Caki2 (cell line): ENCODE measurements around the gene LENG1. TPM values are rescaled to one million over a fixed set of nuclear protein-coding genes. Genes with fewer than 3 reads are reported as not detected.
A peak's percentile ranks its signal among the peaks of the same experiment; 100 is the strongest.
"Not testable (repeated sequence)": the region's sequence is repeated elsewhere in the genome, so short reads cannot be mapped to it uniquely, and the experiment has no call there.

Experiments
- DNase-seq: peaks from one replicate; pipeline ENCODE4 v3.0.0-alpha.2; 2015; ENCODE audit warnings: low read depth
- in situ Hi-C: cut with HindIII; loops from 2 replicates; pipeline ENCODE4 v1.10.0; 2016; ENCODE audit warnings: low sequenced_read_pairs, low pct_unique_long_range_greater_than_20kb, mixed read lengths
- total RNA-seq: library from RNA; depleted of rRNA; stranded (reverse); fragments of >200 nt; shearing (Covaris generic); gene quantifications from 2 replicates; pipeline ENCODE4 v1.2.3, GENCODE V29; 2014; ENCODE audit warnings: low replicate concordance

Gene LENG1
- total RNA-seq, 1 experiment from 2014 or later: 9.3 TPM

DNA sequence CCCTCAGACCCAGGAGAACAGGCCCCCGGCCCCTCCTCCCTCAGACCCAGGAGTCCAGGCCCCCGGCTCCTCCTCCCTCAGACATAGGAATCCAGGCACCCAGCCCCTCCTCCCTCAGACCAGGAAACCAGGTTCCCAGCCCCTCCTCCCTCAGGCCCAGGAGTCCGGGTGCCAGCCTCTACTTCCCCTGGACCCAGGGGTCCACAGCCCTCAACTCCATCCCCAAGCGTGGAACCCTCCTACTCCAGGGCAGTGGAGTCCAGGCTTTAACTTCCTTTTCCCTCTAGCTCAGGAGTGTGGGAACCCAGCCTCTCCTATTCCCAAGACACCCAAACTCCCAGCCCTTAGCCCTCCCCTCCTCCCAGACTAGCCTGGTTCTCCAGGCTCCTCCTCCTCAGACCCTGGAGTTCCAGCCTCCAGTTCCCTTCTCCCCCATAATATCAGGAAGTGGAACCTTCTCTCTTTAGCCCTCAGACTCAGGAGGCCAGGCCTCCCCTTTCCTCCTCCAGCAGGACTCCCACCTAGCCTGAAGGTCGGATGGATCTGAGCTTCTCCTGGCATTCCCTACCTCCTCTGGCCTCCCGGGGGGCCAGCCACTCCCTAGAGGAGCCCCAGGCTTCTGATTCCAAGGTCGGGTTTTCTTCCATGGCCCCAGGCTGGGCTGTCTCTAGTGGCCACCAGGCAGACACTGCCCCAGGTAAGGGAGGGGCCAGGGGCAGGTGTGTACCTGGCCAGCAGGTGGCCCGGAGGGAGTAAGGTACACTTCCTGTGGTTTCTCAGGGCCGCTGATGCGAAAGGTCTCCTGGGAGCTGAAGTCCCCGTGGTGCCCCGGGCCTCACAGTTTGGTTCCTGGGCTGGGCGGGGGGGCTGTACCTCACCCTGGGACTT lies 13.2 kb upstream of the LENG1 start, which contains the start of gene TMC4:
Gene TMC4, minus strand, starts transcription at position 690 of the 888 bp plus-strand sequence. Its CDS starts 43 bp downstream, at position 647.
- in situ Hi-C loops: no loop called here
- DNase-seq: no peak

DNA sequence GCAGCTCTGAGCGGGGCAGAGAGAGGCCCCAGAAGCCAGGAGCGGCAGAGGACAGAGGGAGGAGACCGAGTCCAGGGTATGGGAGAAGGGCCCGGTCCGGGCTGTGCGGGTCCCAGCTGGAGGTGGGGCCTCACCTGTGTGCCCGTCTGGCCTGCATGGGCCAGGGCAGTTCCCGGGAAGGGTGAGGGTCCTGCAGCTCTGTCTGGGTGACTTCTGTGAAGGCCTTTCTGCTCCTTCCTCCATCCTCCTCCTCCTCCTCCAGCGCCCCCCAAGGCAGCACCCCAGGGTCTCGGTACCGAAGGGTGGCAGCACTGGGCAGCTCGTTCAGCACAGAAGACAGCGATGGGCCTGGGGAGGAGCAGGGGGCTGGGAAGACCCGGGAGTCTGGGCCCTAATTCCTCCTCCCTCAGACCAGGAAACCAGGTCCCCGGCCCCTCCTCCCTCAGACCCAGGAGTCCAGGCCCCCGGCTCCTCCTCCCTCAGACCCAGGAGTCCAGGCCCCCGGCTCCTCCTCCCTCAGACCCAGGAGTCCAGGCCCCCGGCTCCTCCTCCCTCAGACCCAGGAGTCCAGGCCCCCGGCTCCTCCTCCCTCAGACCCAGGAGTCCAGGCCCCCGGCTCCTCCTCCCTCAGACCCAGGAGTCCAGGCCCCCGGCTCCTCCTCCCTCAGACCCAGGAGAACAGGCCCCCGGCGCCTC lies 12.4 kb upstream of the LENG1 start:
- in situ Hi-C loops, DNase-seq: not testable (repeated sequence)

DNA sequence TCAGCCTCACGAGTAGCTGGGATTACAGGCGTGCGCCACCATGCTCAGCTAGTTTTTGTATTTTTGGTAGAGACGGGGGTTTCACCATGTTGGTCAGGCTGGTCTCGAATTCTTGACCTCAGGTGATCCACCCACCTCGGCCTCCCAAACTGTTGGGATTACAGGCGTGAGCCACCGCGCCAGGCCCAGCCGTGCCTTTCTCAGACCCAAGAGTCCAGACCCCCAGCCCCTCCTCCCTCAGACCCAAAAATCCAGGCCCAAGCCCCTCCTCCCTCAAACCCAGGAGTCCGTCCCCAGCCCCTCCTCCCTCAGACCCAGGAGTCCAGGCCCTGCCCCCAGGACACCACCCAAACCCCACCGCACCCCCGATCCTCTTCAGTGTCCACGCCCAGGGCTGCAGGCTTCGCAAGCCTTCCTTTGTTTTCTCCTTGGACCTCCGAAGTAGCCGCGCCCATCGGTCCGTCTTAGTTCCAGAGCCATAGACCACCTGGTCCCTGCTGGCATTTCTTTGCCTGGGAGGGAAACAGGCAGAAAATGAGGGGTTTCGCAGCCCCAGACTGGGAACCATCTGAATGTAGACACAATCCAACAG lies 9.7 kb upstream of the LENG1 start:
- DNase-seq: no peak
- in situ Hi-C loops: no loop called here

DNA sequence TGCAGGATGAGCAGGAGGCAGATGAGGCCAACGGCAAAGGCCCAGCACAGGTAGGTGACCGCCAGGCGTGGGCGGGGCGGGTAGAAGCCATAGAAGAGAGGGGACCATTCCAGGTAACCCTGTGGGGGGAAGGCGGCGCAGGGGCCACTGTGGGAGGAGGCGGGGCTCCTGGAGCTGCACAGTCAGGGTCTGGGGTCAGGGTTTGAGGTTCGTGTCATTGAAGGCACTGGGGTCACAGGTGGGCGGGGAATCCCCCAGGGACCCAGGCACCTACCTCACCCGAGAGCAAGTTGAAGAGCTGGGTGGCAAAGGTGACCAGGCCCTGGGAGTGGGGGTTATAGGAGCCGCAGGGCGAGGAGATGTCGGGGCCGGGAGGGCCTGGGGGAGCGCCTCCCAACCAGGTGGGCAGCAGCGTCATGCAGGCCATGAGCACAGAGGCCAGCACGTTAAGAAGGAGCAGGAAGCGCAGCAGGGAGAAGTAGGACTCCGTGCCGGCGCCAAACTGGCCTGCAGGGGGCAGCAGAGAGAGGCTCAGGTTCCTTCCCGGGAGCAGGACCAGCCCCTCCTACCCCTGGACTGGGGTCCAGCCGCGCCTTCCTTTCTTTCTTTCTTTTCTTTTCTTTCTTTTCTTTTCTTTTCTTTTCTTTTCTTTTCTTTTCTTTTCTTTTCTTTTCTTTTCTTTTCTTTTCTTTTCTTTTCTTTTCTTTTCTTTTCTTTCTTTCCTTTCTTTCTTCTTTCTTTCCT lies 8.8 kb upstream of the LENG1 start:
- peak; percentile 82 for DNase-seq
- in situ Hi-C loops: no loop called here

DNA sequence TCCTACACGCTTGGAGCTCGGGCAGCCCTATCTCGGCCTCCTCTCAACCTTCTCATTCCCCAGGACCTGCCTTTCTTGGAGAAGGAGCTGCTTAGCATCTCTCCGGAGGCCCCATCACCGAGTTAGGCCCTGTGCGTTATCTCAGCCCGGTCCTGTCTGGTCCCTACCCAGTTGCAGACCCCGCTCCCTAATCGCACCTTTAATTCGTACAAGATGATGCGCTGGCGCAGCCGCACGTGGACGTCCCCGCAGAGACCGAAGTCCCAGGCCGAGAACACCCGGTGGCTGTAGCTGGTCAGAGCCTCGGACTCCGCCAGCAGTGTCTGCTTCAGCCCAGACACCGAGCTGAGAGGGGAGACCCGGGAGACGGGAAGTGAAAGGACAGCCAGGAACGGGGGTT lies 5.7 kb upstream of the LENG1 start:
- DNase-seq: no peak
- in situ Hi-C loops: no loop called here

GRCh38 chr19:54164369-54165068 lies 5.0 kb upstream of the LENG1 start:
- DNase-seq: no peak
- in situ Hi-C loops: no loop called here

- in situ Hi-C loops: no loop called here
Measured at GRCh38 chr19:54162884-54163283, 3.4 kb upstream of the LENG1 start.

DNA sequence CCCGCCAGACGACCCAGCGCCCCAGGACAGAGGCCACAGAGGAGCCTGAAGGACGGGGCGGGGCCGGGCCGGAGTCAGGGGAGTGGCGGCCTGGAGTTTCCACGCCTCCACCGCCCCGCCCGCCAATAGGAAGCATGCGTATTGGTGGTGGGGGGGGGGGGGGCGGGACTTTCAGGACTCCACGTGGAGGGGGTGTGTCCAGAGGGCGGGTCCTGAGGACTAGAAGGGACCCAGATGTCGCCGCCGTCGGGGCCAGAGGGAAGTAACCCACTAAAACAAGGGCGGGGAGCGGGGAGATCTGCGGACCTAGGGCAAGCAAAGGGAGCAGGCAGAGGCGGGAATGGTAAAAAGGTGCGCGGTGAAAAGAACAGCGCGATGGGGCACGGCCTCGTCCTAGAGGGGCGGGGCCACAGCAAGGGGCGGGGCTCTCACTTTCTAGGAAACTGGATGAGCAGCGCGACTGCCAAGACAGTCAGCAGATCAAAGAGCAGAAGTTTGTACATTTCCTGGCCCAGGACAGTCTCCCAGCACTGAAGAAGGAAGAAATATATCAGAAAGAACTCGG lies 2.8 kb upstream of the LENG1 start:
- DNase-seq: peak; percentile 89
- in situ Hi-C loops: no loop called here

More at GRCh38 chr19:54162884-54163283, 3.4 kb upstream of the LENG1 start:
- no peak for DNase-seq

DNA sequence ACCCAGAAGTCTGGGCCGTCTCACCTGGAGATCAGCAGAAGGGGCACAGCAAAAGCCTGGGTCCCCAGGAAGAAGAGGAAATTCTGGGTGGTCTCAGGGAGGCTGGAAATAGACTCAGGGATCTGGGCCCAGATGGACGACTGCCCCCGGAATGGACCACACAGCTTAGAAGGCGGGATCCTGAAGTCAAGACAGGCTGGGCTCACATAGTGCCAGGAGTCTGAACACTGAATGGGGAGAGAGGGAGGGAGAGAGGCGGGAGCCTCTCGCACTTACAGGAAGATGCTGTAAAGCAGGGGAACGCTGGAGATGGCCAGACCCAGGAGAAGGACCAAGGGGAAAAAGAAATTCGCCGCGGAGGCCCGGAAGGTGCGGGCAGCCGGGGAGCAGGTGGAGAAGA lies 1.3 kb upstream of the LENG1 start:
- DNase-seq: no peak
- in situ Hi-C loops: no loop called here

DNA sequence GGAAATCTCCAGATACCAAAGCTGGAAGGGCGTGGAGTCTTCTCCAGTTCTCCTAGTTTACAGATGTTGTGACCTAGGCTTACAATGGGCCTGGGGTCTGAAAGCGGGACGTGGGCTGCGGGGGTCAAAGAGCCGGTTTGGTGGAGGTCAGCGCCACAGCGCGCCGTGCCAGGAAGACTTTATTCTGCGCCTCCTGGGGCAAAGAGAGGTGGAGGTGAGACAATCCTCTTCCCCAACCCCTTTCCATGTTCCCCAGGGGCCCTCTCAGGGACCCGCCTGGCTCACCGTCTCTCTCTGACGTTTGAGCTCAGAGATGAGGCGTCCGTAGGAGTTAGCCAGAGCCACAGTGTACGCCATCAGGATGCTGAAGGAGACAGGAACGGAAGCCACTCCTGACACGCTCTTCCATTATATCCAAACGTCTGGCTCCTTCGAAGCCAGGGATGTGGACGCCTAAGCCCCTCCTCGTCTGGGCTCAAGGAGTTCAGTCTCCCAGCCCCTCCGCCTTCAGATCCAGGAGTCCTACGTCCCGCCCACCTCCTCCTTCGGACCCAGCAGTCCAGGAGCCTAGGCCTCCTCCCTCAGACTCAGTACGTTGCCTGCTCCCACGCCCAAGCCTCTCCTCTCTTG lies 776 bp upstream of the LENG1 start:
- no peak for DNase-seq
- in situ Hi-C loops: no loop called here

GRCh38 chr19:54158812-54159351 lies 639 bp downstream of the LENG1 start:
- no peak for DNase-seq
- in situ Hi-C loops: no loop called here

DNA sequence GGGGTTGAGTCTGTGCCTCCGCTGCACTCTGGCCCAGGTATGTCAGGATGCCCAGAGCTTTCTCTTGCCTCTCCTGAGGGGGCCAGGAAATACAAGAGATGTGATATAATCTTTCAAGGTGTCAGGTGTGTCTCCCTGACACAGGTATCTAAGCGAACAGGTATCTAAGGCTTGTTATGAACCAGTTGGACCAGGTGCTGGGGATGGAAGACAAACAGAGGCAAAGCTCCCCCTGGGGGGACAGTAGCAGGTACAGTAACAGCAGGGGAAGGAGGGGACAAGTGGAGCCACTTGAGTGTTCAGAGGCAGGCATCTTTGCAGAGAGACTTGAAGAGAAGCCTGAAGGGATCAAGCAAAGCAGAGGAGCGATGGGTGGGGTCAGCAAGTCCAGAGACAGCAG lies 2.6 kb downstream of the LENG1 start:
- DNase-seq: no peak
- in situ Hi-C loops: no loop called here

DNA sequence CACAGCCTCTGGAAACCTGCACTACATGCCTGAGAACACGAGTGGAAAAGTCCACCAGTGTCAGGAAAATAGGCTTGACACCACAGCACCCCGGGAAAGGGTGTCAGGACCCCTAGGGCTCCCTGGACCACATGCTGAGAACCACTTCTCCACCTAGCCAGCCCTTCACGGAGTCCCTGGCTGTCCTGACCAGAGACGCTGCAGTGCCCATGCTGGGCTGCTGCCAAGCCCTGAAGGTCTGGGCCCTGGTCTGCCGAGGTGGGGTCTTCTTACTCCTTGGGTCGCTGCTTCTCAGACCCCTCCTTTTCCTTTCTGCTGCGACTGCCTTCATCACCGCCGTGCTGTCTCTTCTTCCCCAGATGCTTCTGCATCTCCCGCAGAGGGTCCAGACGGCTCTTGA lies 3.0 kb downstream of the LENG1 start:
- DNase-seq: no peak
- in situ Hi-C loops: no loop called here

DNA sequence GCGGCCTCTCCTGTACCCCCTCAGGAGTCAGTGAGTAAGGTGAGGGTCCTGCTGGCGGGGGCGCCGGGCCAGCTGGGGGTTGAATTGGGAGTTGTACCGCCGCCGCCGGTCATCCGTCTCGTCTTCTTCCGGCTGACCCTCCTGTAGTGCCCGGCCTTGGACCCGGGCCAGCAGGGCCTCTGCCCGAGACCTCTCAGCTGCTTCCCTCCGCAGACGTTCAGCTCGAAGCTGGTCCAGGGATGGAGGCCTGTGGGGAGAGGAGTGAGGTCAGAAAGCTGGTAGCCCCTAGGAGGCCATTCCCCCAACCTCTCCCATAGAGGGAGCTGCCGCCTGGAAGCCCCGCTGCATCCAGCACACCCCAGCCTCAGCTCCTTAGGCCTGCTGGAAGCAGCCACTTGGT lies 3.8 kb downstream of the LENG1 start:
- in situ Hi-C loops: no loop called here
- DNase-seq: no peak

DNA sequence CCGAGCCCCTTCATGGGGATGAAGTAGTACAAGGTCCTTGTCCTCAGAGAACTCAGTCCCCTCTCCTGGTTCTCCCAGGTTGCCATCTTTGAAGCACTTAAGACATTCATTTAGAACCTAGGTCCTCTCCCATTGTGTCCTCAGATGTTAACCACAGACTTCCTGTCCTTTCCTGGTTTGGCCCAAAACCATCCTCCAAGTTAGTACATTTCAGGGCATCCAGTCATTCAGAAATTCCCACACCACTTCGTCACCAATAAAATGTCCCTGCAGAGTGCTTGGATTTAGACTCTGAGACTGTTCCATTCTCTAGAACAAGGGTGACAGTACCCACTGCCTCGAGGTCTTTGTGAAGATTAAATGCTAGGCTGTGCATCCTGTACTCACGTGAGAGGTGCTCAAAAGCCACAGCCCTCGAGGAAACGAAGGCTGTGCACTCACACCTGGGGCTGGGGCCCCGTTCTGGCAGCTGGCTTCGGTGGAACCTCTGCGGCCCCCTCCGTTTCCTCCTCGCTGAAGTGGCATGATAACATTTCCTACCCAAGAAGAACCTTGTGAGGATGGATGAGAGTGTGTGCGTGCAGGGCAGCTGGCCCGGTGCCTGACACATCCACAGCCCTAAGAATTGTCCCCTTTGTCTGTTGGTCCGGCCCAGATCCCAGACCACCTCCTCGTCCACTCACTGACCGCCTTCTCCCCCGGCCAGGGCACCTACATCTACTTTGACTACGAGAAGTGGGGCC lies 4.7 kb downstream of the LENG1 start:
- in situ Hi-C loops: no loop called here
- DNase-seq: no peak

DNA sequence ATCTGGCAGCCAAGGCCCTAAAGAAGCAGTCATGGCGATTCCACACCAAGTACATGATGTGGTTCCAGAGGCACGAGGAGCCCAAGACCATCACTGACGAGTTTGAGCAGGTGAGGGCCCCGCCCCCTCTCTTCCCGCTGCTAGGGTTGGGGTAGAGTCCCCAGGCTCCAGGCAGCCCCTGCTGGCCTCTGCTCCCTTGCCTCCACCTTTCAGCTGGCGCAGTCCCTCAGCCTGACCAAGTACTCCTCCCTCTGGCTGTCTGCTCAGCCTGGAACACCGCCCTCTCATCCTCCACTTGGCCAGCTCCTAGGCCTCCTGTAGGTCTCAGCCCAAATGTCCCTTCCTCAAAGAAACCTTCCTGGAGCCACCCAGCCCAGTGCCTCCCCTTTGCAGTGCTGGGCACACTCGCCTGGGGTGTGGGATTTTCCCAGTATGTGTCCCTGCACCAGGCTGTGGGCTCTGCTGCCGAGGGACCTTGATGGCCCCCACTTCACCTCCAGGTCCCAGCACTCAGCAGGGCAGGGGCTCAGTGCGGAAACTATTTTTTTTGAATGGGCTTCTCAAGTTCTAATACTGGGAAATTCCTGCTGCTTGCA lies 5.7 kb downstream of the LENG1 start:
- DNase-seq: no peak
- in situ Hi-C loops: no loop called here
